Measurements from ENCODE around the gene CYP39A1. TPM values are rescaled to one million over a fixed set of nuclear protein-coding genes. Genes with fewer than 3 reads are reported as not detected.

Gene CYP39A1
- total RNA-seq: 0.13 and 0.22 TPM in 2 replicates

DNA sequence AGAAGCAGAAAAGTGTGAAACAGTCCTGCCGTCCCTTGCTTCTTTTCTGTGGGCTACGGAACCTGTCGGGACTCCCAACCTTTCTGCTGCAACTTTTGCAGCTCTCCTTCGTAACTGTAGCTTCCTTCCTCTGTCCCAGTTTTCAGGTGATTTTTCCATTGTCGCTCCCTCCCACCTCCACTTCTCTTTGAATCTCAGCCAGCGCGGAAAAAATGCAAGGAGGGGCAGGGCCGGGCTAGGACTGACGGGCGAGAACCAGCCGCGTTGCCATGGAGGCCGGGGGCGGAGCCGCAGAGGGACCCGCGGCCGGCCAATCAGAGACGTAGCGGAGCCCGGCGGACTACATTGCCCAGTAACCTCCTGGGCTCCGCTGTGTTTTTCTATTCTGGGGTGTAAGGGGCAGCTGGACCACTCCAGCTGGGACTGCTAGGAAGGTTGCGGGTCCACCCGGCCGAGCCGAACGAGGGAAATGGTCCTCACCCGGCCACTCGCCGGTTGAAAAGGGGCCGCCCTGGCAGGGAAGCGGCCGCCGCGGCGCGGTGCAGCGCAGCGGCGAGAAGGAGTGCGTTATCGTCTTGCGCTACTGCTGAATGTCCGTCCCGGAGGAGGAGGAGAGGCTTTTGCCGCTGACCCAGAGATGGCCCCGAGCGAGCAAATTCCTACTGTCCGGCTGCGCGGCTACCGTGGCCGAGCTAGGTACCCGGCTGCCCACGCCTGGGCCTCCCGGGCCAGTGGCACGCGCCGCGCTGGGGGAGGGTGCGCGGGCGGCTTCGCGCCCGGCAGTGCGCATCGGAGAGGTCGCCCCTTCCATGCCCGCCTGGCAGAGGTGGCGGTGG is at the start of gene CYP39A1, which contains the start of gene SLC25A27:
TSS of gene CYP39A1 (minus strand) at position 216 of the 836 bp plus-strand sequence. CDS start 236 bp downstream, outside the sequence.
TSS of gene SLC25A27 (plus strand) at position 373 of the 836 bp plus-strand sequence. CDS start at position 591, 218 bp downstream.

GRCh38 chr6:46687619-46688097 is 35.0 kb upstream of the CYP39A1 start, which contains the start of gene TDRD6:
Gene TDRD6 (plus strand): TSS chr6:46687885. CDS start chr6:46688129, 244 bp downstream.

Other genes starting within 250 kb of the CYP39A1 start
- gene RCAN2, start 161.4 kb downstream of the CYP39A1 start, total RNA-seq: 0.13 and 0.29 TPM in 2 replicates
- 1.7 and 4.2 TPM in 2 replicates for gene SLC25A27, start 157 bp upstream of the CYP39A1 start, total RNA-seq
- under 0.01 and 0.07 TPM in 2 replicates for gene TDRD6, start 35.1 kb upstream of the CYP39A1 start, total RNA-seq
- 0.50 TPM in 1 of 2 replicates, not detected in the other for gene PLA2G7, start 82.6 kb upstream of the CYP39A1 start, total RNA-seq
- not detected in 2 replicates for gene ANKRD66, start 94.1 kb upstream of the CYP39A1 start, total RNA-seq
- gene MEP1A, start 140.6 kb upstream of the CYP39A1 start, total RNA-seq: not detected in 2 replicates